SK-N-SH treated with all-trans-retinoic acid at 6 μM for 48 hours (cell line): ENCODE data around the gene RIMKLA.

ENCODE experiments used
- ATAC-seq: fragments of 200-7000 bp; cut with Tn5 transposase; 3 replicates; pipeline ENCODE4 v1.9.1; 2020; ENCODE audit warnings: mild to moderate bottlenecking, moderate library complexity
- ARNTL ChIP-seq: fragments of 450-650 bp; formaldehyde crosslinking; IDR thresholded peaks from 2 replicates; pipeline ENCODE4 v1.5.0; 2020; ENCODE audit warnings: low read depth, mild to moderate bottlenecking, moderate library complexity, borderline replicate concordance
- BACH2 ChIP-seq: fragments of 250-450 bp; sonication (Bioruptor Pico); IDR thresholded peaks from 2 replicates; pipeline ENCODE4 v1.9.0; 2021; ENCODE audit warnings: mild to moderate bottlenecking, borderline replicate concordance
- CREB5 ChIP-seq: fragments of 250-450 bp; sonication (Bioruptor Pico); IDR thresholded peaks from 2 replicates; pipeline ENCODE4 v1.5.1; 2020; ENCODE audit warnings: low read depth, mild to moderate bottlenecking, moderate library complexity
- CSDC2 ChIP-seq: fragments of 250-450 bp; sonication (Bioruptor Pico); IDR thresholded peaks from 2 replicates; pipeline ENCODE4 v1.5.0; 2020; ENCODE audit warnings: mild to moderate bottlenecking, moderate library complexity
- ESRRG ChIP-seq: fragments of 250-450 bp; sonication (Bioruptor Pico); IDR thresholded peaks from 2 replicates; pipeline ENCODE4 v1.6.1; 2021; ENCODE audit warnings: mild to moderate bottlenecking
- ISL1 ChIP-seq: fragments of 250-450 bp; sonication (Bioruptor Pico); IDR thresholded peaks from 2 replicates; pipeline ENCODE4 v2.1.2; 2022; ENCODE audit warnings: mild to moderate bottlenecking, moderate library complexity
- OSR1 ChIP-seq: fragments of 250-450 bp; sonication (Bioruptor Pico); IDR thresholded peaks from 2 replicates; pipeline ENCODE4 v1.8.0; 2022; ENCODE audit warnings: moderate library complexity, mild to moderate bottlenecking, inconsistent platforms
- PATZ1 ChIP-seq: fragments of 250-450 bp; sonication (Bioruptor Pico); IDR thresholded peaks from 2 replicates; pipeline ENCODE4 v1.8.0; 2020; ENCODE audit warnings: mild to moderate bottlenecking, moderate library complexity, borderline replicate concordance
- POU6F1 ChIP-seq: fragments of 250-450 bp; sonication (Bioruptor Pico); IDR thresholded peaks from 2 replicates; pipeline ENCODE4 v1.8.0; 2021; ENCODE audit warnings: low read depth, mild to moderate bottlenecking, moderate library complexity, borderline replicate concordance
- RARB ChIP-seq: fragments of 250-450 bp; sonication (Bioruptor Pico); IDR thresholded peaks from 2 replicates; pipeline ENCODE4 v1.8.0; 2021; ENCODE audit warnings: mild to moderate bottlenecking, moderate library complexity
- SNAI2 ChIP-seq: fragments of 250-450 bp; sonication (Bioruptor Pico); IDR thresholded peaks from 2 replicates; pipeline ENCODE4 v1.5.0; 2020; ENCODE audit warnings: mild to moderate bottlenecking, moderate library complexity
- TCF4 ChIP-seq: fragments of 250-450 bp; sonication (Bioruptor Pico); IDR thresholded peaks from 2 replicates; pipeline ENCODE4 v1.8.0; 2021; ENCODE audit warnings: mild to moderate bottlenecking, moderate library complexity, borderline replicate concordance
- ZC3H10 ChIP-seq: fragments of 250-450 bp; sonication (Bioruptor Pico); IDR thresholded peaks from 2 replicates; pipeline ENCODE4 v1.5.1; 2021; ENCODE audit warnings: mild to moderate bottlenecking, moderate library complexity
- ZFP3 ChIP-seq: fragments of 250-450 bp; sonication (Bioruptor Pico); IDR thresholded peaks from 2 replicates; pipeline ENCODE4 v1.5.0; 2020; ENCODE audit warnings: mild to moderate bottlenecking, moderate library complexity
- ZFP30 ChIP-seq: fragments of 450-650 bp; formaldehyde crosslinking; IDR thresholded peaks from 2 replicates; pipeline ENCODE4 v1.5.0; 2022; ENCODE audit warnings: mild to moderate bottlenecking, moderate library complexity
- ZNF565 ChIP-seq: fragments of 450-650 bp; formaldehyde crosslinking; conservative IDR thresholded peaks from 2 replicates; pipeline ENCODE4 v1.5.0; 2020; ENCODE audit warnings: low read depth, mild to moderate bottlenecking, moderate library complexity
- ZNF70 ChIP-seq: fragments of 450-650 bp; formaldehyde crosslinking; IDR thresholded peaks from 2 replicates; pipeline ENCODE4 v1.5.0; 2020; ENCODE audit warnings: mild to moderate bottlenecking, moderate library complexity
- TF ChIP-seq, protein P1 (sequence below): fragments of 250-450 bp; sonication (Bioruptor Pico); IDR thresholded peaks from 2 replicates; pipeline ENCODE4 v1.5.1; 2021; ENCODE audit warnings: mild to moderate bottlenecking, moderate library complexity
- TF ChIP-seq, protein P2 (sequence below): fragments of 250-450 bp; sonication (Bioruptor Pico); IDR thresholded peaks from 2 replicates; pipeline ENCODE4 v1.5.0; 2020; ENCODE audit warnings: mild to moderate bottlenecking, moderate library complexity

RIMKLA gene

DNA sequence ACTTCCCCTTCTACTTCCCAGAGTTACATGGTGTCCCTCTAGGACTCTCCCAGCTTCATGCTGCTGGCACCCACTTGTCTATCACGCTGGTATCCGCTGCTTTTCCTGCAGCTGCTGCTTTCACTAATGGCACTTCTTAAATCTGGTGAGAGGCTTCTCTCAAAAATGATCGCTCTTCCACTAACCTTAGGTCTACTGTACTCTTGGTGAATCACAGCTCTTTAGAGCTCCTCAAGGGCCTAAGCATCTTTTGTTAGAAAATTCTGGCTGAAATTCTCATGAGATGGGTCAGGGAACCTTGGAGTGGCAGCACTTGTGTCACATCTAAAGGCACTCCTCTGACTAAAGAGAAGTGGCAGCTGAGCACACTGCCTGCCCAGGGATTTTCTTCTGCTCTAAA is 43.1 kb downstream of the RIMKLA start (continued):
- TF ChIP-seq BACH2 (CRISPR knock-in tag) = no peak
- TF ChIP-seq, all 23 proteins: peak for 0

GRCh38 chr1:42424201-42424600 is 43.6 kb downstream of the RIMKLA start:
- no peak for ATAC-seq
- TF ChIP-seq ZNF565 (CRISPR knock-in tag) (no peak), SNAI2 (CRISPR knock-in tag) (no peak), ZFP30 (CRISPR knock-in tag) (no peak), POU6F1 (CRISPR knock-in tag) (no peak), ZFP3 (CRISPR knock-in tag) (no peak), ZC3H10 (CRISPR knock-in tag) (no peak), BACH2 (CRISPR knock-in tag) (no peak), TCF4 (no peak), ISL1 (CRISPR knock-in tag) (no peak), ARNTL (CRISPR knock-in tag) (no peak), ESRRG (CRISPR knock-in tag) (no peak), ZNF70 (CRISPR knock-in tag) (no peak), CREB5 (CRISPR knock-in tag) (no peak), RARB (no peak), PATZ1 (CRISPR knock-in tag) (no peak), CSDC2 (CRISPR knock-in tag) (no peak)
- TF ChIP-seq, protein P1, sequence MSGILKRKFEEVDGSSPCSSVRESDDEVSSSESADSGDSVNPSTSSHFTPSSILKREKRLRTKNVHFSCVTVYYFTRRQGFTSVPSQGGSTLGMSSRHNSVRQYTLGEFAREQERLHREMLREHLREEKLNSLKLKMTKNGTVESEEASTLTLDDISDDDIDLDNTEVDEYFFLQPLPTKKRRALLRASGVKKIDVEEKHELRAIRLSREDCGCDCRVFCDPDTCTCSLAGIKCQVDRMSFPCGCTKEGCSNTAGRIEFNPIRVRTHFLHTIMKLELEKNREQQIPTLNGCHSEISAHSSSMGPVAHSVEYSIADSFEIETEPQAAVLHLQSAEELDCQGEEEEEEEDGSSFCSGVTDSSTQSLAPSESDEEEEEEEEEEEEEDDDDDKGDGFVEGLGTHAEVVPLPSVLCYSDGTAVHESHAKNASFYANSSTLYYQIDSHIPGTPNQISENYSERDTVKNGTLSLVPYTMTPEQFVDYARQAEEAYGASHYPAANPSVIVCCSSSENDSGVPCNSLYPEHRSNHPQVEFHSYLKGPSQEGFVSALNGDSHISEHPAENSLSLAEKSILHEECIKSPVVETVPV = no peak
- TF ChIP-seq, protein P2, sequence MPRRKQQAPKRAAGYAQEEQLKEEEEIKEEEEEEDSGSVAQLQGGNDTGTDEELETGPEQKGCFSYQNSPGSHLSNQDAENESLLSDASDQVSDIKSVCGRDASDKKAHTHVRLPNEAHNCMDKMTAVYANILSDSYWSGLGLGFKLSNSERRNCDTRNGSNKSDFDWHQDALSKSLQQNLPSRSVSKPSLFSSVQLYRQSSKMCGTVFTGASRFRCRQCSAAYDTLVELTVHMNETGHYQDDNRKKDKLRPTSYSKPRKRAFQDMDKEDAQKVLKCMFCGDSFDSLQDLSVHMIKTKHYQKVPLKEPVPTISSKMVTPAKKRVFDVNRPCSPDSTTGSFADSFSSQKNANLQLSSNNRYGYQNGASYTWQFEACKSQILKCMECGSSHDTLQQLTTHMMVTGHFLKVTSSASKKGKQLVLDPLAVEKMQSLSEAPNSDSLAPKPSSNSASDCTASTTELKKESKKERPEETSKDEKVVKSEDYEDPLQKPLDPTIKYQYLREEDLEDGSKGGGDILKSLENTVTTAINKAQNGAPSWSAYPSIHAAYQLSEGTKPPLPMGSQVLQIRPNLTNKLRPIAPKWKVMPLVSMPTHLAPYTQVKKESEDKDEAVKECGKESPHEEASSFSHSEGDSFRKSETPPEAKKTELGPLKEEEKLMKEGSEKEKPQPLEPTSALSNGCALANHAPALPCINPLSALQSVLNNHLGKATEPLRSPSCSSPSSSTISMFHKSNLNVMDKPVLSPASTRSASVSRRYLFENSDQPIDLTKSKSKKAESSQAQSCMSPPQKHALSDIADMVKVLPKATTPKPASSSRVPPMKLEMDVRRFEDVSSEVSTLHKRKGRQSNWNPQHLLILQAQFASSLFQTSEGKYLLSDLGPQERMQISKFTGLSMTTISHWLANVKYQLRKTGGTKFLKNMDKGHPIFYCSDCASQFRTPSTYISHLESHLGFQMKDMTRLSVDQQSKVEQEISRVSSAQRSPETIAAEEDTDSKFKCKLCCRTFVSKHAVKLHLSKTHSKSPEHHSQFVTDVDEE (CRISPR knock-in tag) = no peak

- TF ChIP-seq CSDC2 (CRISPR knock-in tag) (no peak), SNAI2 (CRISPR knock-in tag) (no peak), OSR1 (CRISPR knock-in tag) (no peak), ZNF70 (CRISPR knock-in tag) (no peak), ISL1 (CRISPR knock-in tag) (no peak)
- TF ChIP-seq, protein P1 = no peak
- ATAC-seq = no peak
These were observed 46.6 kb downstream of the RIMKLA start for GRCh38 chr1:42427240-42427639.
